CD4-positive, alpha-beta T cell treated with Interleukin-21 for 1 hour (primary cell): ENCODE results near the gene DSCAM.

Experiments
- DNase-seq: peaks from one replicate; pipeline ENCODE4 v3.0.0-alpha.2; 2020

Gene DSCAM

GRCh38 chr21:40587736-40588346 lies 259.1 kb downstream of the DSCAM start:
- DNase-seq = no peak

GRCh38 chr21:40586575-40586974 lies 260.4 kb downstream of the DSCAM start:
- no peak for DNase-seq

- DNase-seq = no peak
Observed at GRCh38 chr21:40577285-40578043, 269.5 kb downstream of the DSCAM start.

GRCh38 chr21:40575976-40576375 lies 271.0 kb downstream of the DSCAM start:
- no peak for DNase-seq

GRCh38 chr21:40569357-40569756 lies 277.6 kb downstream of the DSCAM start:
- no peak for DNase-seq

- no peak for DNase-seq
Observed at GRCh38 chr21:40568807-40569206, 278.2 kb downstream of the DSCAM start.

GRCh38 chr21:40567501-40567900 lies 279.5 kb downstream of the DSCAM start:
- DNase-seq = no peak

GRCh38 chr21:40566486-40566885 lies 280.5 kb downstream of the DSCAM start:
- no peak for DNase-seq

GRCh38 chr21:40564318-40564717 lies 282.6 kb downstream of the DSCAM start:
- DNase-seq = no peak

GRCh38 chr21:40563900-40564299 lies 283.1 kb downstream of the DSCAM start:
- DNase-seq = no peak

GRCh38 chr21:40562242-40563002 lies 284.5 kb downstream of the DSCAM start:
- DNase-seq = no peak

GRCh38 chr21:40556442-40556968 lies 290.5 kb downstream of the DSCAM start:
- no peak for DNase-seq

- no peak for DNase-seq
Observed at GRCh38 chr21:40555021-40555528, 291.9 kb downstream of the DSCAM start.

GRCh38 chr21:40553781-40554180 lies 293.2 kb downstream of the DSCAM start:
- no peak for DNase-seq

- DNase-seq = no peak
Observed at GRCh38 chr21:40547906-40548513, 298.9 kb downstream of the DSCAM start.

- DNase-seq = no peak
Observed at GRCh38 chr21:40546647-40547046, 300.3 kb downstream of the DSCAM start.

- DNase-seq = no peak
Observed at GRCh38 chr21:40540216-40540615, 306.7 kb downstream of the DSCAM start.

GRCh38 chr21:40534886-40535285 lies 312.1 kb downstream of the DSCAM start:
- DNase-seq = no peak

- no peak for DNase-seq
Observed at GRCh38 chr21:40531431-40532110, 315.4 kb downstream of the DSCAM start.

- no peak for DNase-seq
Observed at GRCh38 chr21:40531016-40531415, 315.9 kb downstream of the DSCAM start.

GRCh38 chr21:40517646-40518045 lies 329.3 kb downstream of the DSCAM start:
- no peak for DNase-seq

- no peak for DNase-seq
Observed at GRCh38 chr21:40516335-40516734, 330.6 kb downstream of the DSCAM start.
